HepG2 (cell line): Measurements from ENCODE around the gene ARL14EP. TPM values are rescaled to one million over a fixed set of nuclear protein-coding genes. Genes with fewer than 3 reads are reported as not detected.

Experiments used
- GATA4 ChIP-seq: sonication (generic); IDR thresholded peaks from 2 replicates; pipeline ENCODE4 v1.6.1; 2016; ENCODE audit warnings: antibody characterized with exemption, low read depth, borderline replicate concordance
- GATAD1 ChIP-seq: IDR thresholded peaks from 2 replicates; pipeline ENCODE4 v1.6.1; 2016; ENCODE audit warnings: missing genetic modification reagents, missing compliant biosample characterization
- LBX2 ChIP-seq: sonication (generic); formaldehyde crosslinking; IDR thresholded peaks from 2 replicates; pipeline ENCODE4 v1.5.0; 2020; ENCODE audit warnings: missing genetic modification reagents, mild to moderate bottlenecking, borderline replicate concordance
- MED8 ChIP-seq: sonication (generic); formaldehyde crosslinking; IDR thresholded peaks from 2 replicates; pipeline ENCODE4 v1.8.1; 2023; ENCODE audit warnings: mild to moderate bottlenecking, missing genetic modification reagents; ENCODE audit not compliant: insufficient replicate concordance
- MYNN ChIP-seq: sonication (generic); formaldehyde crosslinking; IDR thresholded peaks from 2 replicates; pipeline ENCODE4 v1.4.0; 2020; ENCODE audit warnings: mild to moderate bottlenecking, low read depth, missing genetic modification reagents
- RAD21 ChIP-seq: fragments of 450-650 bp; formaldehyde crosslinking; IDR thresholded peaks from 2 replicates; pipeline ENCODE4 v1.5.0; 2020; ENCODE audit warnings: mild to moderate bottlenecking
- SMC3 ChIP-seq: IDR thresholded peaks from 2 replicates; pipeline ENCODE4 v1.6.1; 2011; ENCODE audit warnings: low read length, improper control_type of control experiment
- SP4 ChIP-seq: sonication (generic); formaldehyde crosslinking; IDR thresholded peaks from 2 replicates; pipeline ENCODE4 v1.8.1; 2023; ENCODE audit warnings: mild to moderate bottlenecking, missing genetic modification reagents
- SRF ChIP-seq: IDR thresholded peaks from 2 replicates; pipeline ENCODE4 v1.6.1; 2011; ENCODE audit warnings: mild to moderate bottlenecking, low read depth, low read length, moderate library complexity
- STAG1 ChIP-seq: sonication (generic); formaldehyde crosslinking; IDR thresholded peaks from 2 replicates; pipeline ENCODE4 v1.4.0; 2020; ENCODE audit warnings: missing genetic modification reagents
- TEAD2 ChIP-seq: sonication (generic); formaldehyde crosslinking; IDR thresholded peaks from 2 replicates; pipeline ENCODE4 v1.9.0; 2021; ENCODE audit warnings: missing genetic modification reagents
- TFDP2 ChIP-seq: sonication (generic); formaldehyde crosslinking; IDR thresholded peaks from 2 replicates; pipeline ENCODE4 v1.4.0; 2020; ENCODE audit warnings: missing genetic modification reagents
- ZBED4 ChIP-seq: sonication (generic); formaldehyde crosslinking; IDR thresholded peaks from 2 replicates; pipeline ENCODE4 v1.4.0; 2020; ENCODE audit warnings: missing genetic modification reagents, borderline replicate concordance
- ZNF280B ChIP-seq: sonication (generic); formaldehyde crosslinking; IDR thresholded peaks from 2 replicates; pipeline ENCODE4 v1.5.0; 2020; ENCODE audit warnings: missing genetic modification reagents, mild to moderate bottlenecking, borderline replicate concordance
- ZNF333 ChIP-seq: sonication (generic); formaldehyde crosslinking; IDR thresholded peaks from 2 replicates; pipeline ENCODE4 v1.4.0; 2020; ENCODE audit warnings: mild to moderate bottlenecking, missing genetic modification reagents, borderline replicate concordance
- ZNF577 ChIP-seq: sonication (generic); formaldehyde crosslinking; IDR thresholded peaks from 2 replicates; pipeline ENCODE4 v1.4.0; 2020; ENCODE audit warnings: mild to moderate bottlenecking, low read depth, missing genetic modification reagents, borderline replicate concordance
- ZNF816 ChIP-seq: sonication (generic); formaldehyde crosslinking; IDR thresholded peaks from 2 replicates; pipeline ENCODE4 v1.8.0; 2022; ENCODE audit warnings: missing genetic modification reagents, mild to moderate bottlenecking, borderline replicate concordance
- ZNF879 ChIP-seq: sonication (generic); formaldehyde crosslinking; IDR thresholded peaks from 2 replicates; pipeline ENCODE4 v1.8.1; 2023; ENCODE audit warnings: missing genetic modification reagents
- polyA plus RNA-seq, 8 experiments: library from polyadenylated mRNA; depleted of rRNA in 3 of 8; stranded (reverse) in 7 of 8; unstranded in 1 of 8; fragments of >200 nt; fragmentation: Illumina TruSeq in 4 of 8; extraction: Trizol in 4 of 8; gene quantifications; 2 replicates each; pipeline versions ENCODE4 v1.2.1 to v1.2.3, GENCODE V29; 2011 to 2016; ENCODE audit warnings: low read depth in 4 of 8, missing spikeins in 1 of 8, mixed read lengths in 1 of 8; ENCODE audit not compliant: insufficient read depth in 1 of 8
- total RNA-seq, 5 experiments: library from RNA; depleted of rRNA; stranded (reverse); fragments of >200 nt; fragmentation: Illumina TruSeq; extraction: Trizol; gene quantifications; 2 replicates each; pipeline ENCODE4 v1.2.3, GENCODE V29; 2016; ENCODE audit warnings: low read depth in 1 of 5
- TF ChIP-seq, protein P1 (sequence below): sonication (generic); formaldehyde crosslinking; conservative IDR thresholded peaks from 2 replicates; pipeline ENCODE4 v1.8.0; 2022; ENCODE audit warnings: missing genetic modification reagents

ARL14EP gene
- total and polyA plus RNA-seq, 2 of the 13 experiments (the other 11 are each of a cell fraction or from before 2014, with no cell fraction given) = 9.8 to 15.4 TPM

GRCh38 chr11:30346068-30346688 lies 23.3 kb downstream of the ARL14EP start (continued):
- TF ChIP-seq ZNF577 (CRISPR knock-in tag) (no peak), GATAD1 (CRISPR knock-in tag) (no peak), SP4 (CRISPR knock-in tag) (no peak), SMC3 (peak; percentile 64), TFDP2 (CRISPR knock-in tag) (no peak), ZBED4 (CRISPR knock-in tag) (no peak), TEAD2 (no peak), ZNF816 (CRISPR knock-in tag) (no peak), MED8 (CRISPR knock-in tag) (no peak), ZNF879 (CRISPR knock-in tag) (no peak), GATA4 (no peak), LBX2 (no peak), ZNF280B (CRISPR knock-in tag) (no peak), RAD21 (CRISPR knock-in tag) (0 out of 2 replicates have a peak, but pooled peaks have one; percentile 17), SRF (no peak), STAG1 (CRISPR knock-in tag) (peak; percentile 76), MYNN (CRISPR knock-in tag) (no peak), ZNF333 (CRISPR knock-in tag) (no peak)
- TF ChIP-seq, protein P1, sequence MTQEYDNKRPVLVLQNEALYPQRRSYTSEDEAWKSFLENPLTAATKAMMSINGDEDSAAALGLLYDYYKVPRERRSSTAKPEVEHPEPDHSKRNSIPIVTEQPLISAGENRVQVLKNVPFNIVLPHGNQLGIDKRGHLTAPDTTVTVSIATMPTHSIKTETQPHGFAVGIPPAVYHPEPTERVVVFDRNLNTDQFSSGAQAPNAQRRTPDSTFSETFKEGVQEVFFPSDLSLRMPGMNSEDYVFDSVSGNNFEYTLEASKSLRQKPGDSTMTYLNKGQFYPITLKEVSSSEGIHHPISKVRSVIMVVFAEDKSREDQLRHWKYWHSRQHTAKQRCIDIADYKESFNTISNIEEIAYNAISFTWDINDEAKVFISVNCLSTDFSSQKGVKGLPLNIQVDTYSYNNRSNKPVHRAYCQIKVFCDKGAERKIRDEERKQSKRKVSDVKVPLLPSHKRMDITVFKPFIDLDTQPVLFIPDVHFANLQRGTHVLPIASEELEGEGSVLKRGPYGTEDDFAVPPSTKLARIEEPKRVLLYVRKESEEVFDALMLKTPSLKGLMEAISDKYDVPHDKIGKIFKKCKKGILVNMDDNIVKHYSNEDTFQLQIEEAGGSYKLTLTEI (CRISPR knock-in tag) = no peak
